ENCODE measurements around the gene TIAM2.
"Not testable (repeated sequence)": the region's sequence is repeated elsewhere in the genome, so short reads cannot be mapped to it uniquely, and the experiment has no call there.

Gene TIAM2

DNA sequence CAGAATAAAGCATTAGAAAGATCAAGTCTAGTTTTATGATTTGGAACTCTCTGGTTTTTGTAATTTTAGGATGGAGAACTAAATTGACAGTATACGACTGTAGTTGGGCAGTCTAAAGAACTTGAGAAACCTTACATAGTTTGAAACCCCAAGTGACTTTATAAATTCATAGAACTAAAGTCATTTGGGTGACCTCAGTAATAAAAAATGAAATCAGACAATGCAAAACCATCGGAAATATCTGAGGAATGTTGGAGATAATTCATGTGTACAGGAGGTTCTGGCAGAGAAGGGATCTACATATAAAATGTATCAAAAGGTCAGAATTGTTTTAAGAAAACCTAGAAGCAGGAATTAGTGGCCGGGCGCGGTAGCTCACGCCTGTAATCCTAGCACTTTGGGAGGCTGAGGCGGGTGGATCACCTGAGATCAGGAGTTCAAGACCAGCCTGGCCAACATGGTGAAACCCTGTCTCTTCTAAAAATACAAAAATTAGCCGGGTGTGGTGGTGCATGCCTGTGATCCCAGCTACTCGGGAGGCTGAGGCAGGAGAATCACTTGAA lies 108.0 kb downstream of the TIAM2 start:
- not testable (repeated sequence) for DNase-seq (ENCODE audit: low spot score)

DNA sequence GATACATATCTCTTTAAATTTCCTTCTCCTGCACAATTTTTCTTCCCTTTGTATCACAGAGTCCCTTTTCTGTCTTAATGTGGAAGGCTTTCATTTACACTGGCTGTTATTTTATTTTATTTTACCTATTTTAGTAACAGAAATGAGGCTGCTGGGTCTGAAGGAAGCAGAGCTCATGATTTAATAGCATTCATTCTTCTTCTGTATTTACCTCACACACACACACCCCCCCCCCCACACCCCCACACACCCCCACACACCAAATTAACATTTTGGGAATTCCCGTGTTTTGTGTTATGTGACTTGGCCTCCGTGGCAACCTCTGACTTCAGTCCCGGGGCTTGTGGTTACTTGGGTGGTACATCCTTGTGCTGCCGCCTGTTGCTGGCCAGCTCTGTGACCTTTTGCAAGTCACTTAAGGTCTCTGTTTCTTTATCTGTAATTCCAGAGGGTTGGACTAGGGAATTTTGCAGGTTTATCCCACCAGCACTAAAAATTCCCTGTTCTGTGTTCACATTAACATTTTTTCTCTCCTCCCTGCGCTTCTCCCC lies 108.8 kb downstream of the TIAM2 start:
- no peak for DNase-seq (ENCODE audit: low spot score)

DNA sequence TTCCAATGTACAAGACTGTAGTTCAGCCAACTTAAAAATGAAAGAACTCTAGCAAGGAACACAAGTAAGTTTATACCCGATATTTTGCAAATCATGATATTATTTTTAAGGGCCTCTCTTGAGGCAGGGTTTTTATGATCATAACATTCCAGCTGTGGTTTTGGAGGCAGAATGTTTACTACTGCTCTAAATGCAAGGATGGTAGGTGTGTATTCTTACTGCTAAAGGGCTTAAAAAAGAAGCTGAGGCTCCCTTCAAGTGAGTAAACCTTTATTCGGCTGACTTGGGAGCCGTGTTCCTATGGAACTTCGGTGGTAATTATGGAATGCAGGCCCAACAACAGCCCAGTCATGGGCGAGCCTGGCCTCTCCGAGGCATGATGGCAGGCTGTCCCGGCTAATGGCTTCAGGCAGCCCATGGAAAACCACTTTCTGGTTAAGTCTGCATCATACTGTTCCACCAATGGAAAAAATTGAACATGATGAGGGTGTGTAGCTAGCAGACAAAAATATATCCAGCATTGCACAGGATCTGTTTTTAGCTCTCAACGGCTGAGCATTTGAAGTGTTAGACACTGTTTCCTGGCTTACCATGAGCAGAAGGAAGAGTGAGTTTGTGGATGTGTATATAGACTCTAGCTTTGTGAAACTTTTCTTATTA lies 111.5 kb downstream of the TIAM2 start:
- no peak for DNase-seq (ENCODE audit: low spot score)

DNA sequence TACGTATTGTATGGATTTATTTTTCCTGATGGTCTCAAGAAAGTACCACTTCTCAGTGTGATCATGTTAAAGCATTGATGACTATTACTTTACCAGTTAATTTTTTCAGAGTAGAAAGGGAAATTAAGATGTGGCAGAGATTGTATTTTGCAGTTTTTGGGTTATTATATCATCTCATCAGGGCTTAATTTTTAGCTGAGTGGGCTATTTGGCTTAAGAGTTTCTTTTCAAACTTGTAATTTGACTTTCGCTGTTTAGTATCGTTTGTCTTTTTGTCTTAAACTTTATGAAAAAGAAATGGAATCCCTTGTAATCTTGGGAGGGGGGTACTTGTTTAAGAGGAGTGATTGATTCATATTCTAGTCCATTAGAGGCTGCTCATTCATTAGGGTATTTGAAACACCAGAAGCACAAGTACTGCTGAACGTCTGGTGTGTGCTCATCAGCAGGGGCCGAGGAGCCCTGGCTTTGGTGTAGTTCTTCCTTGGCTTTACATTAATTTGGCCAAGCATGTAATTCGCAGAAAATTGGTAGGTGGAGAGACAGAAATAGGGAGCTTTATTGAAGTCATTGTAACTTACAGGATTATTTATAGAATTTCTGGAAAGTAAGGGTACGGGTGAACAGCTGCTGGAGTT lies 112.4 kb downstream of the TIAM2 start:
- no peak for DNase-seq (ENCODE audit: low spot score)

DNA sequence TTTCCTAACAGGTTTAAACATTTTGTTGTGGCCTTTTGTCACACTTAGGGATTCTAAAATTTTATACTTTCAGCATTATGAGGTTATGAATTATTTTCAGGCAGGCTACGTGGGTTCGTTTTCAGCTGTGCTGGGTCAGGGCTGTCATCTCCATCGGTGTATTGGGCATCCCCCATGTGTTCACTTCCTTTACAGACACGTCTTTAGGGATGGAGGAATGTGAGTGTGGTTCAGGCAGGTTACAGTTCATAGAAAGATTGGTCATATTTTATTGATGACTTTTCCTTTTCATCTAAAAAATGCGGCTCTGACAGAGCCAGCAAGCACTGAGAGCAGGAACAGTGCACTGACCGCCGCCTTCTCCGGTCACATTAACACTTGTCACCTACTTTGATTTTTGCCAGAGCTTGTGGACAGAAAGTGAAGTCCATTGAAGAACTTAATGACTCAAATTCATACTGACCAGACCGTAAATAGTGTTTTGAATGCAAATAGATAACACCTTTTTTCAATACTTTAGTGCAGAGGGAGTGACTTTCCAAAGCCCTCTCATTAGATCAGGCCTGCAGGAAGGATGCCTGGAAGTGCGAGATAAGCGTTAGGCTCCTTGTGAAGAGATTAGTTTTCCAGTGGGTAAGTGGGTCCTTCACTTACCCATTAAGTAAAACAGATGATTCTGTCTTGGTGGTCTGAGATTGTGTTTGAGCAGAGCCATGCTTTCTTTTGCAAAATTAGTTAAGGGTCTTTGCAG lies 113.1 kb downstream of the TIAM2 start:
- DNase-seq (ENCODE audit: low spot score): no peak

DNA sequence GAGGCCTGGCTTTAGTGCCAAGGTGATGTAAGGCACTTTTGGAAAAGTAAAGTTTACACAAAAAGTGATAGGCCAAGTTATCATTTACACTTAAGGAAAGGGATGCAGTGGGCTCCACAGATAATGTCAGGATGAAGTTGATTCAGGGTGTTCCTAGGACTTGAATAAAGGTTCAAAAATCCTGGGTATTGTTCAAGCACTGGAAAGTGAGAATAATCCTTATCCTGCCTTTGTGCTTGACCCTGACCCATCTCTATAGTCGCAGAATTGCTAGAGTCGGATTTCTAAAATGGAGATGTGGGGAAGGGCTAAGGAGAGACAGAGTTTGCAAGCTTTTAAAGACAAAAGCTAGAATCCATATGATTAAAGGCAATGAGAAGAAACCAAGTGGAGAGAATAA lies 115.6 kb downstream of the TIAM2 start:
- DNase-seq (ENCODE audit: low spot score): no peak

DNA sequence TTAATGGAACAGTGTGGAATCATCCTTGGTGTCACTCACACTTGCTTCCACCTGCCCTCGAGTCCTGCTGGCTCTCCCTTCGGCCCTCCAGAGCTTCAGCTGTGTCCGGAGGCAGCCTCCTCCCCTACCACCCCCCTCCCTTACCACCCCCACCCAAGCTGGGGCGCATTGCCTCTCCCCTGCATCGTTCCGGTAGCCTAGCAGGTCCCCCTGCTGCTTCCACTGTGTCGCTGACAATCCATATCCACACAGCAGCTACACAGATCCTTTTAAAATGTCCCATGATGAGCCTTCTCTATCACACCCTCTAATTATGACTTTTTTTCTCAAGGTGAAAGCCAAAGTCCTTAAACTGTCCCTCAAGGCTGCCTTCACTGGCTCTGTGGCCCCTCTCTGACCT lies 117.6 kb downstream of the TIAM2 start:
- DNase-seq (ENCODE audit: low spot score): no peak

DNA sequence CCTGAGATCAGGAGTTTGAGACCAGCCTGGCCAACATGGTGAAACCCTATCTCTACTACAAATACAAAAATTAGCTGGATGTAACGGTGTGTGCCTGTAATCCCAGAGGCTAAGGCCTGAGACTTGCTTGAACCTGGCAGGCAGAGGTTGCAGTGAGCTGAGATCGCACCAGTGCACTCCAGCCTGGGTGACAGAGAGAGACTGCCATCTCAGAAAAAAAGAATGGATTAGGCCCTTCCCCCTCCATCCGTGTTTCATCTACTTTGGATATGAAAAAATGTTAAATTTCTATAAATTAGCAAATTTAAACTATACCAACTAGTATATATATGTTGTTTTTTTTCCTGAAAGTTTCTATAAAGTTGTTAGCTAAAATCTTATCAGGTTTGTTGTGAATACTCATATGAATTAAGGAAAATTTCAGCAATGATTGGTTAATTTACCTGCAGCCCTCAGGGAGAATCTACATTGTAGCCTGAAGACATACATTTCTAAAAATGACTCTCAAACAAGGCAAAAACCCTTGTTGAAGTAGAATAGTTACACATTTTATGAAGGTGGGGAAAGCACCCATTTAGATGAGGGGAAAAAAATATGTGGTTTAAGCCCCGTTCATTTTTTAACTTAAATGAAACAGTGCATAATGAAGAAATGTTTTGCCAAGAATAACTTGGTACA lies 120.9 kb downstream of the TIAM2 start:
- no peak for DNase-seq (ENCODE audit: low spot score)

DNA sequence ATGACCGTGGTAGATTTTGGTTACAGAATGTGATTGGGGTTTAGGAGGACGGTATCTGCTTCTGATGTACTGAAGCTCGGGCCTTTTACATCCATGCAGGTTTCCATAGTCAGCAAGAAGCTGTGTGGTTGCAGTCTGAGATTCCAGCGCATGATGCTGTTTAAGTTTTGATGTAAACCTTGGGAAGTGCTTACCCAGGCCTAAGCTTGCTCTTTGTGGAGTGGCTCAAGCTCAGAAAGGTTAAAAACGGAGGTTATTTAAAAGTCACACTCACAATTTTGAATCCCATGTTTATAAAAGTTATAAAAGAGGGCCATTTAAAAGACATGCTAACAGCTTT lies 121.4 kb downstream of the TIAM2 start:
- no peak for DNase-seq (ENCODE audit: low spot score)

DNA sequence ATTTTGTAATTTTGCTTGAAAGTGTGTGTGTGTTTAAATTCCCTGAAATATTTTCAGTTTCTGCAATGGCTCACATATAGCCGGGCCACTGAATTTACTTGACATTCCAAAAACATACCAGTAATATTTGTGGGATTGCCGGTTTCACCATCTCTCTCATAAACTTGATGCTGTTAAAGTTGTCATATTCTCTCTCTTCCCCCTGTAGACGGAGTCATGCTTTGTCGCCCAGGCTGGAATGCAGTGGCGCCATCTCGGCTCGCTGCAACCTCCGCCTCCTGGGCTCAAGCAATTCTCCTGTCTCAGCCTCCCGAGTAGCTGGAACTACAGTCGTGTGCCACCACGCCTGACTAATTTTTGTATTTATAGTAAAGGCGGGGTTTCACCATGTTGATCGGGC lies 122.1 kb downstream of the TIAM2 start:
- no peak for DNase-seq (ENCODE audit: low spot score)

DNA sequence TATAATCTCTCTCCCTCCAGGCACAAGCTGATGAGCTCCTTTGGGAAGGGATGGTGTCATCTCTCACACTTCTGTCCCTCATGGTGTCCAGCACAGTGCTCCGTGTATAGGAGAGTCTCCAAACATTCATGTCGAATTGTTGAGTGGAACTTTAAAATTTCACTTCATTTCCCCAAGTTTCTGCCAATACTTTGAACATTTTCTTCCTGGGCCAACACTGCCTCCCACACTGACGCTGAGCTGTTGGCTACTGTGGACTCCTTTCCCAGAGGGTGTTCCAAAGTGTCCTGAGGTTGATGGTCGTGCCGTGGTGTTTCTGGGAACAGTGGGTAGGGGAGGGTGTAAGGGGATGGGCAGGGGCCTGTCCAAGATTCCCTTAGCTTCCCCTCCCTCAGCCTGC lies 122.7 kb downstream of the TIAM2 start:
- no peak for DNase-seq (ENCODE audit: low spot score)

DNA sequence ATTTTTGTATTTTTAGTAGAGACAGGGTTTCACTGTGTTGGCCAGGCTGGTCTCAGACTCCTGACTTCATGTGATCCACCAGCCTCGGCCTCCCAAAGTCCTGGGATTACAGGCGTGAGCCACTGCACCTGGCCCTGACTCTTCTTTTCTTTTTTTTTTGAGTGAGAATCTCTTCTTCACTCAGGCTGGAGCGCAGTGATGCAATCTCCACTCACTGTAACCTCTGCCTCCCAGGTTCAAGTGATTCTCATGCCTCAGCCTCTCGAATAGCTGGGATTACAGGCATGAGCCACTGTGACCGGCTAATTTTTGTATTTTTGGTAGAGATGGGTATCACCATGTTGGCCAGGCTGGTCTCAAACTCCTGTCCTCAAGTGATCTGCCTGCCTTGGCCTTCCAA lies 124.1 kb downstream of the TIAM2 start:
- DNase-seq (ENCODE audit: low spot score): not testable (repeated sequence)

DNA sequence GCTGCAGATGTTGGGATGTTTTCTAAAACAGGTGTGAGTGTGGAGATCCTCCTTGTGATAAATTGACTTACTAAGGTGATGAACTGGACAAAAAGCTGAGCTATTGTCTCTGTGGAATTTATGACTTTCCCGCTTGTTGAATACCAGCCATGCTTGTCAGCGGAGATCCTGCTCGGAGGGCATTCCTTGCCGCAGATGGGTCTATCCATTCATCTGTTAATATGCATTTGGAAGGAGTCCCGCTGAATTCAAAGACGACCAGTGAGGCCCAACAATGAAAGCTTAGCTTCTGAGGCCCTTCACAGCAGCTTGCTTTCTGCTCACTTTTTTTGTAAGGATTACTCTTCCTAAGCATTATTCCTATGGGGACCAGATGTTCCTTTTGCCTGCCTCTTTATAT lies 124.9 kb downstream of the TIAM2 start:
- no peak for DNase-seq (ENCODE audit: low spot score)

DNA sequence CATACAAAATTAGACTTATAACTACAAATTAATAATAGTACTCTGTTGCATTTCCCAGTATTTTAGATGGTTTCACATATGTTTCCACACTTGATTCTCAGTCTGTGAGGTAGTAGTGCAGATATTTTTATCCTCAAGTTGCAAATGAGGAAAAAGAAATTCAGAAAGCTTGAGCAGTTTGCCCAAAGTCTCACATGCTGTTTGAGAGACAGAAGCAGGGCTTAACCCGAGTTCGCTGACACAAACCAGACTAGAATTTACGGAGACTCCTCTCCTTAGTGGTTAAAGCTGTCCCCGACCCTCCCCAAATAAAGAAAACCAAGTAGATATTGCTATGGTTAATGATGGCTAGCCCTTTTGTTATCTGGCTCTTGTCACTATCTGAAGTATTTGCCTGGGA lies 126.2 kb downstream of the TIAM2 start:
- no peak for DNase-seq (ENCODE audit: low spot score)

DNA sequence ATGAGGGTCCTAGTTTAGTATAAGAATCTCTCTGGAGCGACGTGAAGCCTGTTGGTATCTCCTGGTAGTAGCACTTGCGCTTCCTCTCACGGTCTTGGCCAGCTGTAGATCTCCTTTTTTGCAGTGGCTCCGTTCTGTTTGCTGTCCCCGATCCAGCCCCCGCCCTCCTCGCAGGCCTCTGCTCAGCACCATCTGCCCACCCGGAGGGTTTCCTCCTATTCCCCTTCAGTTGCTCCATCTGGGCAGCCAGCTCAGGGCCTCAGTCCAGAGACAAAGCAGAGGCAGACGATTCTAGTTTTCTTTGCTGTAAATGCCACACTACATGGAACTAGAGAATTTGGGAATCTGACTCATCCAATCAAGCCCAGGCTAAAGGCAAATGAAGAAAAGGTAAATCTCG lies 126.6 kb downstream of the TIAM2 start:
- no peak for DNase-seq (ENCODE audit: low spot score)

DNA sequence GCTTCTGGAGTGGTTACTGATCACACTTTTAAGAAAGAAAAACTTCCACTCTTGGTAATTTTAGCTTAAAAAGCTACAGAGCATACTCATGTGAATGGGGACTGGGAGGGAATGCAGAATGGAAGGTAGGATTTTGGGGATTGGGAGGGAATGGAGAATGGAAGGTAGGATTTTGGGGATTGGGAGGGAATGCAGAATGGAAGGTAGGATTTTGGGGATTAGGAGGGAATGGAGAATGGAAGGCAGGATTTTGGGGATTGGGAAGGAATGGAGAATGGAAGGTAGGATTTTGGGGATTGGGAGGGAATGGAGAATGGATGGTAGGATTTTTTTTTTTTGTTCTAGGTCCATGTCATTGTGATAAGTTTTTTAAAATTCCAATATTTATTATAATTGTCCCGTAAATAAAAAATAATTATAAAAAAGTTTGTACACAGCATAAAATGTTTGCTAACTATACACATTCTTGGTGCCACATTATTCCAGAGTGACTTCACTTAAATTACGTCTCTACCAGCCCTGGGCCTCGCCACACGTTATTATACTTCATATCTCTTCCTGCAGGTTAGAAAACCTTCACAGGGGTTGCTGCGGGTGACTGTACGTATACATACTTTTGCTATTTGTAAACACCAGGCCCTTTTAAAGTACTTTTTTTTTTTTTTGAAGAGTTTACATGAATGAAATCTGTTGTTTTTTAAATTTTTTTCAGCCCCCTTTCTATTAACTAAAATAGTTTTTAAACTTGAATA lies 127.3 kb downstream of the TIAM2 start:
- DNase-seq (ENCODE audit: low spot score): no peak

DNA sequence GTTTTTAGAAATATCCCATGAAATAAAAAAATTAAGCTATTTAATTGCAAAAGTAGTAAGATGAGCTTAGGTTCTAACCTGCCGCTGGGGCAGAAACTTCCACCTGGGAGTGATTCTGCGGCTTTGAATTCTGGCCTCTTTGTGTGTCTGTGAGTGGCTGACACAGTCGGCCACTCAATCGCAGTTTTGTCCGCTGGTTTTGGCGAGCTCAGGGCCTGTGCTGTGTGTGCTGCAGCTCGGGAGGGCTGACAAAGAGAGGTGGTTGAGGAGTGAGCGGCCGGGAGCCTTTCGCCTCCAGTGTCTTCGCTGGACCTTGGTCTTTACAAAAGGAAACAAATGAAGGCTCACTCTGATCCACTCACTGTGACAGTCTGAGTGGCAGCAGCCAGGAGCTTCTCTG lies 128.4 kb downstream of the TIAM2 start:
- no peak for DNase-seq (ENCODE audit: low spot score)

DNA sequence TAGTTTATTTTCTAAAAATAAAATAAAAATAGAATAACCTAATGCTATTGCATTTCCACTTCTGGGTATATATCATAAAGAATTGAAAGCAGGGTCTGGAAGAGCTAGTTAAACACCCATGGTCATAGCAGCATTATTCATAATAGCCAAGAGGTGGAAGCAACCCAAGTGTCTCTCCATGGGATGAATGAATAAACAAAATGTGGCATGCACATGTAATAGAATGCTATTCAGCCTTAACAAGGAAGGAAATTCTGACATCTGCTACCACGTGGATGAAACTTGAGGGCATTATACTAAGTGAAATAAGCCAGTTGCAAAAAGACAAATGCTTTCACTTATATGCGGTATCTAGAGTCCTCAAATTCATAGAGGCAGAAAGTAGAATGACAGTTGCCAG lies 130.8 kb downstream of the TIAM2 start:
- no peak for DNase-seq (ENCODE audit: low spot score)

DNA sequence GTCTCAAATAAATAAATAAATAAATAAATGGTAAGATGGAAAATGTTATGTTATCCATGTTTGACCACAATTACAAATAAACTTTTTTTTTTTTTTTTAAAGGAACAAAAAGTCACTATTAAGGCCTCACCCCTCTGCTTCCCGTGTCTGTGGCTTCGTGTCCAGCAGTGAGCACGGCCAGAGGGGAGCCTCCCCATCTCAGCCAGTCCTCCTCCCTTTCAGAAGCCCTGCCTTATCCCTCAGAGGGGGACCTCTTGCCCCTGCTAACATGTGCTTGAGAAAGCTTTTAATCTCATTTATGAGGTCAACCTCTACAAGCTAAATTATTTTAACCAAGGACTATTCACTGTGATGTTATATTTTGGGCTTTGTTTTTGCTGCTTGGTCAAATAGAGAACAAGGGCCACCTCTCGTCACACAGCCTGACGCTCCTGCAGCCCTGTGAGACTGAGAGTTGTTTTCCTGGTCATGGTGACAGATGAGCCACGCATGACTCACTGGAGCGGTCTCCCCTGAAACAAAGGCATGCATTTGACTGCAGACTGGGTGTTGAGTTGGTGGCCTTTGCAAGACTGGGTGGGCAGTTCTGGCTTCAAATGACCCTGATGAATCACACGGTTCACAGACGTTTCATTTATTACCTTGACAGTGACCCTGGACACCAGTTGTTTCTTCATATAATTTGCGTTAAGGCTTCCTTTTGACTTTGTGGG lies 131.8 kb downstream of the TIAM2 start:
- peak; percentile 69 for DNase-seq (ENCODE audit: low spot score)

DNA sequence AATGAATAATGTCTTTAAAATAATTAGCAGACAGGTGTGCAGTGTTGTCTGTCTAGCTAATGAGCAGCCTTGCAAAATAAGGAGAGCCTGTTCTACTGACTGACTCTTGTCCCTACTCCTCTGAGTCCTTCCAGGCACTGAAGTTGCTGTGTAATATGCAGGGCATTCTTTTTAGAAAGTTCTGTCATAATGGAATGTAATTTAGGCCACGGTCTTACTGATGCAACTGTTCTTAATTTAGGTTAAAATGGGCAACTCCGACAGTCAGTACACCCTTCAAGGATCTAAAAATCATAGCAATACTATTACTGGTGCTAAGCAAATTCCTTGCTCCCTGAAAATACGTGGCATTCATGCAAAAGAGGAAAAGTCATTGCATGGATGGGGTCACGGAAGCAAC lies 133.9 kb downstream of the TIAM2 start:
- no peak for DNase-seq (ENCODE audit: low spot score)

DNA sequence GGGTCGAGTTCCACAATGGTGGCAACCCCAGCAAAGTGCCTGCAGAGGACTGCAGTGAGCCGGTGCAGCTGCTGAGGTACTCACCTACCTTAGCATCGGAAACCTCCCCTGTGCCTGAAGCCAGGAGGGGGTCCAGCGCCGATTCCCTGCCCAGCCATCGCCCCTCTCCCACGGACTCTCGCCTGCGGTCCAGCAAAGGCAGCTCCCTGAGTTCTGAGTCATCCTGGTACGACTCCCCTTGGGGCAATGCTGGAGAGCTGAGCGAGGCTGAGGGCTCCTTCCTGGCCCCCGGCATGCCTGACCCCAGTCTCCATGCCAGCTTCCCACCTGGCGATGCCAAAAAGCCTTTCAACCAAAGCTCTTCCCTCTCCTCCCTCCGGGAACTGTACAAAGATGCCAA lies 134.6 kb downstream of the TIAM2 start:
- DNase-seq (ENCODE audit: low spot score): no peak

Data from RKO (cell line).